A549 treated with AZD9567 at 1 μM for 4 hours (cell line): ENCODE measurements around the gene ARVCF. TPM values are rescaled to one million over a fixed set of nuclear protein-coding genes. Genes with fewer than 3 reads are reported as not detected.

ENCODE experiments used
- total RNA-seq: library from RNA; stranded (reverse); fragments of 200-300 nt; extraction: Qiagen RNA extraction; gene quantifications from 5 replicates; pipeline ENCODE4 v1.2.3, GENCODE V29; 2022; ENCODE audit not compliant: insufficient read depth

ARVCF gene
- 1.5 to 2.9 TPM (median 2.7 TPM) in 5 replicates for total RNA-seq

GRCh38 chr22:20016734-20017621, at the start of gene ARVCF:
Gene ARVCF (minus strand): TSS chr22:20016823. CDS start chr22:19990794, 26,029 bp downstream.

DNA sequence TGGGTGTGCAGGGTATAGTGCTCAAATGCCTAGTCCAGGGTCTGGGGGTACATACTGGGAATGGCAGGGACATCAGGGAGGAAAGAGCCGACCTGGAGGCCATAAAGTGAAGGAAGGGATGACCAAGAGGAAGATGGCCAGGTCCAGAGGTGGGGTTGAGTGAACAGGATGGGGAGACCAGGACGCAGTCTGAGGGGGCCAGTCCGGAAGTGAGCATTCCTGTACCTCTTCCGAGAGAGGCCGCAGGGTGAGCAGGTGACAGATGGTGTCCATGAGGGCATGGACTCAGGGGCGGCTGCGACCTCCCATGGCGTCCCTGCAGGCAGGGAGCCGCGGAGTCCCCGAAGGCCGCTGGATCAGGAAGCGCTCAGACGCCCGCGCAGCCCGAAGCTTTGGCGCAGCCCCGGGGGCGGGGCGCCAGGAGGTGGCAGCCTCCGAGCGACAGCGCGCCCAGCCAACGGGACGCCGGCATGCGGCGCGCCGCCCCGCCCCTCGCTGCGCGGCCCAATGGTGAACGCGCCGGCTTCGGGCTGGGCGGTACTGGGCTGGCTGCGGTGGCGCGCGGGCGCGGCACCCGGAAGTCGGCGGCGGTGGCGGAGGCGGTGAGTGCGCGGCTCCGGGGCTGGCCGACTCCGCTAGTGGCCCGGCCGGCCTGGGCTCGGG, 4.0 kb upstream of the ARVCF start, which contains the start of gene TANGO2:
TSS of gene TANGO2 (plus strand) at position 578 of the 663 bp plus-strand sequence. CDS start 15,689 bp downstream, outside the sequence.

GRCh38 chr22:19941365-19942082, 75.1 kb downstream of the ARVCF start, which contains the start of the genes COMT and TXNRD2:
Gene COMT (plus strand): TSS chr22:19941772. CDS start chr22:19962527, 20,755 bp downstream.
Gene TXNRD2 (minus strand): TSS chr22:19941818. CDS start chr22:19941803, 15 bp downstream.

Other genes with a start within 250 kb of the ARVCF start
- 15.7 to 19.6 TPM (median 17.1 TPM) in 5 replicates for gene GNB1L, start 161.9 kb downstream of the ARVCF start, total RNA-seq
- 7.5 to 13.1 TPM (median 10.6 TPM) in 5 replicates for gene RTL10, start 161.9 kb downstream of the ARVCF start, total RNA-seq
- 130 to 161 TPM (median 156 TPM) in 5 replicates for gene COMT, start 75.1 kb downstream of the ARVCF start, total RNA-seq
- 26.8 to 36.4 TPM (median 33.5 TPM) in 5 replicates for gene TXNRD2, start 75.0 kb downstream of the ARVCF start, total RNA-seq
- 13.3 to 21.1 TPM (median 13.6 TPM) in 5 replicates for gene TANGO2, start 4.3 kb upstream of the ARVCF start, total RNA-seq
- 18.4 to 21.3 TPM (median 20.6 TPM) in 5 replicates for gene DGCR8, start 63.4 kb upstream of the ARVCF start, total RNA-seq
- 271 to 295 TPM (median 290 TPM) in 5 replicates for gene RANBP1, start 99.3 kb upstream of the ARVCF start, total RNA-seq
- gene TRMT2A, start 100.4 kb upstream of the ARVCF start, total RNA-seq = 23.5 to 29.5 TPM (median 27.0 TPM) in 5 replicates
- 29.2 to 42.3 TPM (median 40.1 TPM) in 5 replicates for gene ZDHHC8, start 115.0 kb upstream of the ARVCF start, total RNA-seq
- not detected in 5 replicates for gene CCDC188, start 134.2 kb upstream of the ARVCF start, total RNA-seq